GM12801 (cell line): Measurements from ENCODE around the gene OR7A10.

Source experiments
- TF ChIP-seq, protein P1 (sequence below): IDR thresholded peaks from one replicate; pipeline ENCODE4 v1.5.1; 2011; ENCODE audit warnings: control low read depth; ENCODE audit not compliant: insufficient read length; ENCODE audit errors: extremely low read depth

OR7A10 gene

GRCh38 chr19:14795078-14795721 lies 53.5 kb downstream of the OR7A10 start:
- TF ChIP-seq, protein P1, sequence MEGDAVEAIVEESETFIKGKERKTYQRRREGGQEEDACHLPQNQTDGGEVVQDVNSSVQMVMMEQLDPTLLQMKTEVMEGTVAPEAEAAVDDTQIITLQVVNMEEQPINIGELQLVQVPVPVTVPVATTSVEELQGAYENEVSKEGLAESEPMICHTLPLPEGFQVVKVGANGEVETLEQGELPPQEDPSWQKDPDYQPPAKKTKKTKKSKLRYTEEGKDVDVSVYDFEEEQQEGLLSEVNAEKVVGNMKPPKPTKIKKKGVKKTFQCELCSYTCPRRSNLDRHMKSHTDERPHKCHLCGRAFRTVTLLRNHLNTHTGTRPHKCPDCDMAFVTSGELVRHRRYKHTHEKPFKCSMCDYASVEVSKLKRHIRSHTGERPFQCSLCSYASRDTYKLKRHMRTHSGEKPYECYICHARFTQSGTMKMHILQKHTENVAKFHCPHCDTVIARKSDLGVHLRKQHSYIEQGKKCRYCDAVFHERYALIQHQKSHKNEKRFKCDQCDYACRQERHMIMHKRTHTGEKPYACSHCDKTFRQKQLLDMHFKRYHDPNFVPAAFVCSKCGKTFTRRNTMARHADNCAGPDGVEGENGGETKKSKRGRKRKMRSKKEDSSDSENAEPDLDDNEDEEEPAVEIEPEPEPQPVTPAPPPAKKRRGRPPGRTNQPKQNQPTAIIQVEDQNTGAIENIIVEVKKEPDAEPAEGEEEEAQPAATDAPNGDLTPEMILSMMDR = no peak
